CD4-positive, alpha-beta T cell (primary cell): ENCODE data around the gene VGLL1. TPM values are rescaled to one million over a fixed set of nuclear protein-coding genes. Genes with fewer than 3 reads are reported as not detected.

Experiments
- ATAC-seq: fragments of 200-7000 bp; cut with Tn5 transposase; one replicate; pipeline ENCODE4 v1.10.0; 2022; ENCODE audit warnings: mild to moderate bottlenecking; ENCODE audit not compliant: poor library complexity
- CTCF ChIA-PET: fragments of 350-600 bp; sonication (Branson Sonifier 250); formaldehyde crosslinking; loops from one replicate; lab custom pipeline; 2021; ENCODE audit warnings: antibody characterized with exemption, inconsistent platforms; lab: Charles Lee
- POLR2A ChIA-PET: fragments of 350-600 bp; sonication (Branson Sonifier 250); formaldehyde crosslinking; loops from one replicate; lab custom pipeline; 2021; ENCODE audit warnings: antibody characterized with exemption, inconsistent platforms; lab: Charles Lee
- DNase-seq, 14 experiments: peaks; one replicate each; pipeline ENCODE4 v3.0.0-alpha.2; 2013 to 2020; ENCODE audit warnings: mixed read lengths in 2 of 14
- H3K27ac ChIP-seq, 2 donors: one replicate each; pipeline versions ENCODE4 v1.5.1 to v1.7.0; 2013; ENCODE audit warnings: low read length in 2 of 2, low read depth in 1 of 2, mild to moderate bottlenecking in 1 of 2
- H3K27me3 ChIP-seq, 2 experiments: 1 replicate in 1 of 2; 2 replicates in 1 of 2; pipeline versions ENCODE4 v1.6.1 to v1.7.0; 2013; ENCODE audit warnings: low read length in 2 of 2, control low read depth in 1 of 2, mild to moderate bottlenecking in 1 of 2, moderate library complexity in 1 of 2; ENCODE audit not compliant: insufficient read depth in 2 of 2, control insufficient read depth in 1 of 2
- H3K36me3 ChIP-seq: one replicate; pipeline ENCODE4 v1.6.1; 2013; ENCODE audit warnings: low read length, control low read depth; ENCODE audit not compliant: insufficient read depth
- H3K4me1 ChIP-seq: one replicate; pipeline ENCODE4 v1.6.1; 2013; ENCODE audit warnings: low read length, control low read depth; ENCODE audit not compliant: insufficient read depth
- H3K4me3 ChIP-seq: one replicate; pipeline ENCODE4 v1.5.1; 2013; ENCODE audit warnings: mild to moderate bottlenecking, low read length, moderate library complexity
- H3K9me3 ChIP-seq, 2 experiments: 1 replicate in 1 of 2; 2 replicates in 1 of 2; pipeline versions ENCODE4 v1.6.1 to v1.7.0; 2013; ENCODE audit warnings: low read length in 2 of 2, mild to moderate bottlenecking in 2 of 2, control low read depth in 1 of 2, moderate library complexity in 1 of 2; ENCODE audit not compliant: control insufficient read depth in 1 of 2, insufficient read depth in 1 of 2
- H3K27ac Mint-ChIP-seq: one replicate; pipeline ENCODE4 v1.8.0; 2020; ENCODE audit warnings: mixed read lengths
- H3K27me3 Mint-ChIP-seq: one replicate; pipeline ENCODE4 v1.8.0; 2021; ENCODE audit warnings: mixed read lengths
- H3K36me3 Mint-ChIP-seq: one replicate; pipeline ENCODE4 v1.8.0; 2021; ENCODE audit warnings: low read depth, mixed read lengths
- H3K4me1 Mint-ChIP-seq: one replicate; pipeline ENCODE4 v1.8.0; 2021; ENCODE audit warnings: low read depth, mixed read lengths
- H3K4me3 Mint-ChIP-seq: one replicate; pipeline ENCODE4 v1.8.0; 2020; ENCODE audit warnings: mild to moderate bottlenecking, mixed read lengths
- H3K9me3 Mint-ChIP-seq: one replicate; pipeline ENCODE4 v1.8.0; 2020; ENCODE audit warnings: mixed read lengths
- CTCF ChIP-seq: fragments of 200-600 bp; IDR thresholded peaks from one replicate; pipeline ENCODE4 v1.8.0; 2022; ENCODE audit warnings: antibody characterized with exemption, mild to moderate bottlenecking
- intact Hi-C, 2 experiments: fragments of 100-400 bp; cut with DNase I in 1 of 2; cut with micrococcal nuclease in 1 of 2; formaldehyde crosslinking; loops; one replicate each; pipeline versions ENCODE4 v1.15.1 to v1.9.0; 2023 to 2025; cut with DNase I, micrococcal nuclease
- total RNA-seq, 174 experiments: library from RNA in 2 of 174; stranded (reverse) in 2 of 174; gene quantifications; one replicate each; pipeline ENCODE4 v1.2.3 and lab custom pipeline; 2021 to 2026

The VGLL1 gene
- total RNA-seq, 2 experiments from 2014 or later, result not detected

GRCh38 chrX:136528645-136529315 is 3.2 kb upstream of the VGLL1 start:
- CTCF ChIA-PET, result no interaction called here

GRCh38 chrX:136529795-136530194 is 2.2 kb upstream of the VGLL1 start:
- DNase-seq, result no peak
- Histone ChIP-seq H3K4me1 (no peaks in the 10 kb centered on the region), H3K27ac (no peak overlapping the region), H3K9me3 (no peaks in the 10 kb centered on the region), H3K36me3 (no peaks in the 10 kb centered on the region), H3K27me3 (no peaks in the 10 kb centered on the region), H3K4me3 (no peak overlapping the region)
- Mint-ChIP-seq H3K4me3 (no peak overlapping the region), H3K4me1 (no peaks in the 10 kb centered on the region), H3K27me3 (no peaks in the 10 kb centered on the region), H3K36me3 (no peaks in the 10 kb centered on the region), H3K9me3 (no peaks in the 10 kb centered on the region), H3K27ac (no peak overlapping the region)
- TF ChIP-seq CTCF, result no peak
- ChIA-PET POLR2A (no interaction called here), CTCF (no interaction called here)
- no peak for ATAC-seq
- intact Hi-C loops, result no loop called here

More at GRCh38 chrX:136528645-136529315, 3.2 kb upstream of the VGLL1 start:
- TF ChIP-seq CTCF, result no peak
- Histone ChIP-seq H3K36me3 (no peaks in the 10 kb centered on the region), H3K27me3 (no peaks in the 10 kb centered on the region), H3K9me3 (no peaks in the 10 kb centered on the region), H3K4me3 (no peak overlapping the region), H3K27ac (no peak overlapping the region), H3K4me1 (no peaks in the 10 kb centered on the region)
- H3K4me3 Mint-ChIP-seq, result no peak overlapping the region
- no peaks in the 10 kb centered on the region for H3K4me1 Mint-ChIP-seq
- H3K27me3 Mint-ChIP-seq, result no peaks in the 10 kb centered on the region
- POLR2A ChIA-PET, result no interaction called here
- DNase-seq (no peak), ATAC-seq (no peak)
- intact Hi-C loops, result no loop called here
- H3K36me3 Mint-ChIP-seq, result no peaks in the 10 kb centered on the region
- H3K27ac Mint-ChIP-seq, result no peak overlapping the region
- H3K9me3 Mint-ChIP-seq, result no peaks in the 10 kb centered on the region

- H3K4me1 ChIP-seq, result no peaks in the 10 kb centered on the region
- Mint-ChIP-seq H3K27ac (no peak overlapping the region), H3K27me3 (no peaks in the 10 kb centered on the region), H3K4me3 (no peak overlapping the region), H3K9me3 (no peaks in the 10 kb centered on the region), H3K36me3 (no peaks in the 10 kb centered on the region), H3K4me1 (no peaks in the 10 kb centered on the region)
- ChIA-PET CTCF (no interaction called here), POLR2A (no interaction called here)
- no peak for TF ChIP-seq CTCF
- H3K4me3 ChIP-seq, result no peak overlapping the region
- ATAC-seq, result no peak
- intact Hi-C loops, result no loop called here
- H3K27ac ChIP-seq, result no peak overlapping the region
- no peaks in the 10 kb centered on the region for H3K36me3 ChIP-seq
- no peak for DNase-seq
- no peaks in the 10 kb centered on the region for H3K27me3 ChIP-seq
- H3K9me3 ChIP-seq, result no peaks in the 10 kb centered on the region
These were observed 2.1 kb downstream of the VGLL1 start for GRCh38 chrX:136534131-136534530.
